CD8-positive, alpha-beta memory T cell (primary cell): ENCODE data around the gene PDZD2. TPM values are rescaled to one million over a fixed set of nuclear protein-coding genes. Genes with fewer than 3 reads are reported as not detected.
"Not testable (repeated sequence)": the region's sequence is repeated elsewhere in the genome, so short reads cannot be mapped to it uniquely, and the experiment has no call there.

ENCODE experiments used
- CTCF ChIA-PET: fragments of 350-600 bp; sonication (Branson Sonifier 250); formaldehyde crosslinking; loops from one replicate; lab custom pipeline; 2021; ENCODE audit warnings: antibody characterized with exemption; lab: Charles Lee
- POLR2A ChIA-PET: fragments of 350-600 bp; sonication (Branson Sonifier 250); formaldehyde crosslinking; loops from one replicate; lab custom pipeline; 2021; ENCODE audit warnings: antibody characterized with exemption; lab: Charles Lee
- DNase-seq, 5 donors: peaks; one replicate each; pipeline versions ENCODE4 v3.0.0 to v3.0.0-alpha.2; 2020 to 2022; ENCODE audit warnings: mixed read lengths in 1 of 5
- H3K27ac ChIP-seq: one replicate; pipeline ENCODE4 v1.7.0; 2013; ENCODE audit warnings: low read depth, mild to moderate bottlenecking, low read length, moderate library complexity
- H3K27me3 ChIP-seq: 2 replicates; pipeline ENCODE4 v1.7.0; 2013; ENCODE audit warnings: low read length, mild to moderate bottlenecking; ENCODE audit not compliant: insufficient read depth, poor library complexity, severe bottlenecking
- H3K36me3 ChIP-seq: 2 replicates; pipeline ENCODE4 v1.7.0; 2013; ENCODE audit warnings: mild to moderate bottlenecking, low read length, moderate library complexity; ENCODE audit not compliant: insufficient read depth
- H3K4me1 ChIP-seq: 2 replicates; pipeline ENCODE4 v1.7.0; 2013; ENCODE audit warnings: mild to moderate bottlenecking, low read length, moderate library complexity; ENCODE audit not compliant: insufficient read depth
- H3K4me3 ChIP-seq: 2 replicates; pipeline ENCODE4 v1.7.0; 2013; ENCODE audit warnings: mild to moderate bottlenecking, low read length
- H3K9me3 ChIP-seq: 2 replicates; pipeline ENCODE4 v1.7.0; 2013; ENCODE audit warnings: mild to moderate bottlenecking, low read length
- H3K27ac Mint-ChIP-seq, 8 donors: one replicate each; pipeline ENCODE4 v1.8.0; 2020 to 2021; ENCODE audit warnings: mixed read lengths in 8 of 8, mild to moderate bottlenecking in 6 of 8, inconsistent platforms in 3 of 8, moderate library complexity in 3 of 8
- H3K27me3 Mint-ChIP-seq, 2 donors: one replicate each; pipeline ENCODE4 v1.8.0; 2020 to 2021; ENCODE audit warnings: mixed read lengths in 2 of 2, mild to moderate bottlenecking in 1 of 2, moderate library complexity in 1 of 2
- H3K36me3 Mint-ChIP-seq, 3 donors: one replicate each; pipeline ENCODE4 v1.8.0; 2020 to 2021; ENCODE audit warnings: mixed read lengths in 3 of 3, inconsistent platforms in 1 of 3, mild to moderate bottlenecking in 1 of 3
- H3K4me1 Mint-ChIP-seq, 3 donors: one replicate each; pipeline ENCODE4 v1.8.0; 2020 to 2021; ENCODE audit warnings: mixed read lengths in 3 of 3, inconsistent platforms in 1 of 3, mild to moderate bottlenecking in 1 of 3
- H3K4me3 Mint-ChIP-seq, 7 donors: one replicate each; pipeline ENCODE4 v1.8.0; 2020 to 2021; ENCODE audit warnings: mixed read lengths in 7 of 7, mild to moderate bottlenecking in 6 of 7, moderate library complexity in 4 of 7, inconsistent platforms in 2 of 7
- H3K9me3 Mint-ChIP-seq, 5 donors: one replicate each; pipeline ENCODE4 v1.8.0; 2020 to 2022; ENCODE audit warnings: mixed read lengths in 5 of 5, mild to moderate bottlenecking in 3 of 5, moderate library complexity in 2 of 5, inconsistent platforms in 1 of 5
- polyA plus RNA-seq: library from polyadenylated mRNA; unstranded; fragments of 300-500 nt; fragmentation: Illumina TruSeq; gene quantifications from one replicate; pipeline ENCODE4 v1.2.3, GENCODE V29; 2021
- total RNA-seq, 2 experiments: library from RNA; stranded (reverse); gene quantifications; one replicate each; pipeline ENCODE4 v1.2.3, GENCODE V29; 2021

The PDZD2 gene
- total and polyA plus RNA-seq, 3 experiments from 2014 or later, result 0.15 to 0.40 (median 0.27) TPM

GRCh38 chr5:31720004-31720403 lies 81.1 kb downstream of the PDZD2 start:
- H3K4me3 Mint-ChIP-seq, result no peak overlapping the region
- Histone ChIP-seq H3K36me3 (no peaks in the 10 kb centered on the region), H3K4me3 (no peak overlapping the region), H3K4me1 (no peaks in the 10 kb centered on the region), H3K27ac (no peak overlapping the region), H3K9me3 (no peaks in the 10 kb centered on the region), H3K27me3 (no peaks in the 10 kb centered on the region)
- no peaks in the 10 kb centered on the region for H3K9me3 Mint-ChIP-seq
- CTCF ChIA-PET, result no interaction called here
- no peaks in the 10 kb centered on the region for H3K36me3 Mint-ChIP-seq
- H3K27ac Mint-ChIP-seq, result peak overlapping the region in 1 of 8 donors; percentile 44
- peaks cover 3% of the 10 kb centered on the region in 2 donors for H3K27me3 Mint-ChIP-seq
- DNase-seq, result no peak
- POLR2A ChIA-PET, result no interaction called here
- H3K4me1 Mint-ChIP-seq, result no peaks in the 10 kb centered on the region

- H3K36me3 Mint-ChIP-seq, result no peaks in the 10 kb centered on the region
- H3K4me3 ChIP-seq, result no peak overlapping the region
- no peak for DNase-seq
- no peaks in the 10 kb centered on the region for H3K9me3 Mint-ChIP-seq
- H3K27me3 Mint-ChIP-seq, result peaks cover 3 to 6% of the 10 kb centered on the region in 2 donors
- POLR2A ChIA-PET, result no interaction called here
- H3K4me1 ChIP-seq, result no peaks in the 10 kb centered on the region
- CTCF ChIA-PET, result no interaction called here
- no peaks in the 10 kb centered on the region for H3K36me3 ChIP-seq
- no peak overlapping the region for H3K27ac ChIP-seq
- H3K9me3 ChIP-seq, result no peaks in the 10 kb centered on the region
- no peak overlapping the region for H3K27ac Mint-ChIP-seq
- no peak overlapping the region for H3K4me3 Mint-ChIP-seq
- H3K27me3 ChIP-seq, result no peaks in the 10 kb centered on the region
- H3K4me1 Mint-ChIP-seq, result no peaks in the 10 kb centered on the region
These were observed 81.9 kb downstream of the PDZD2 start for GRCh38 chr5:31720811-31721345.

GRCh38 chr5:31722111-31722510 lies 83.2 kb downstream of the PDZD2 start:
- Mint-ChIP-seq H3K27me3 (peaks cover 3 to 6% of the 10 kb centered on the region in 2 donors), H3K4me1 (no peaks in the 10 kb centered on the region), H3K27ac (no peak overlapping the region), H3K9me3 (no peaks in the 10 kb centered on the region), H3K36me3 (no peaks in the 10 kb centered on the region), H3K4me3 (no peak overlapping the region)
- CTCF ChIA-PET, result no interaction called here
- DNase-seq, result no peak
- H3K27me3 ChIP-seq, result no peaks in the 10 kb centered on the region
- POLR2A ChIA-PET, result no interaction called here
- H3K27ac ChIP-seq, result no peak overlapping the region
- H3K4me3 ChIP-seq, result no peak overlapping the region
- H3K36me3 ChIP-seq, result no peaks in the 10 kb centered on the region
- no peaks in the 10 kb centered on the region for H3K4me1 ChIP-seq
- H3K9me3 ChIP-seq, result no peaks in the 10 kb centered on the region

GRCh38 chr5:31725996-31726395 lies 87.1 kb downstream of the PDZD2 start:
- Histone ChIP-seq H3K9me3 (no peaks in the 10 kb centered on the region), H3K36me3 (no peaks in the 10 kb centered on the region), H3K4me1 (no peaks in the 10 kb centered on the region), H3K27ac (no peak overlapping the region), H3K27me3 (no peaks in the 10 kb centered on the region), H3K4me3 (no peak overlapping the region)
- H3K4me1 Mint-ChIP-seq, result peaks cover 0 to 7% (median 6%) of the 10 kb centered on the region in 3 donors
- H3K9me3 Mint-ChIP-seq, result no peaks in the 10 kb centered on the region
- no peaks in the 10 kb centered on the region for H3K36me3 Mint-ChIP-seq
- CTCF ChIA-PET, result no interaction called here
- no peak overlapping the region for H3K27ac Mint-ChIP-seq
- POLR2A ChIA-PET, result no interaction called here
- peaks cover 2 to 6% of the 10 kb centered on the region in 2 donors for H3K27me3 Mint-ChIP-seq
- no peak overlapping the region for H3K4me3 Mint-ChIP-seq
- DNase-seq, result no peak

- Histone ChIP-seq H3K9me3 (no peaks in the 10 kb centered on the region), H3K4me1 (no peaks in the 10 kb centered on the region), H3K27me3 (no peaks in the 10 kb centered on the region), H3K27ac (no peak overlapping the region), H3K36me3 (no peaks in the 10 kb centered on the region), H3K4me3 (no peak overlapping the region)
- no peaks in the 10 kb centered on the region for H3K36me3 Mint-ChIP-seq
- no peaks in the 10 kb centered on the region for H3K9me3 Mint-ChIP-seq
- H3K27ac Mint-ChIP-seq, result no peak overlapping the region
- no peak overlapping the region for H3K4me3 Mint-ChIP-seq
- POLR2A ChIA-PET, result no interaction called here
- CTCF ChIA-PET, result no interaction called here
- DNase-seq, result no peak
- H3K4me1 Mint-ChIP-seq, result peaks cover 5 to 15% (median 15%) of the 10 kb centered on the region in 3 donors
- H3K27me3 Mint-ChIP-seq, result peaks cover 2 to 6% of the 10 kb centered on the region in 2 donors
These were observed 88.0 kb downstream of the PDZD2 start for GRCh38 chr5:31726952-31727351.

GRCh38 chr5:31728039-31728438 lies 89.1 kb downstream of the PDZD2 start:
- peaks cover 2 to 6% of the 10 kb centered on the region in 2 donors for H3K27me3 Mint-ChIP-seq
- H3K9me3 Mint-ChIP-seq, result no peaks in the 10 kb centered on the region
- ChIA-PET POLR2A (no interaction called here), CTCF (no interaction called here)
- H3K4me1 Mint-ChIP-seq, result peaks cover 5 to 20% (median 15%) of the 10 kb centered on the region in 3 donors
- Histone ChIP-seq H3K27me3 (no peaks in the 10 kb centered on the region), H3K27ac (no peak overlapping the region), H3K9me3 (no peaks in the 10 kb centered on the region), H3K4me1 (no peaks in the 10 kb centered on the region), H3K36me3 (no peaks in the 10 kb centered on the region), H3K4me3 (no peak overlapping the region)
- no peak overlapping the region for H3K4me3 Mint-ChIP-seq
- no peak overlapping the region for H3K27ac Mint-ChIP-seq
- no peak for DNase-seq
- no peaks in the 10 kb centered on the region for H3K36me3 Mint-ChIP-seq

GRCh38 chr5:31728806-31729205 lies 89.9 kb downstream of the PDZD2 start:
- H3K27me3 ChIP-seq, H3K4me3 Mint-ChIP-seq, H3K36me3 ChIP-seq, H3K9me3 ChIP-seq, DNase-seq, H3K36me3 Mint-ChIP-seq, H3K4me3 ChIP-seq, CTCF ChIA-PET, H3K27ac ChIP-seq, H3K4me1 ChIP-seq, H3K9me3 Mint-ChIP-seq, H3K27me3 Mint-ChIP-seq, POLR2A ChIA-PET: not testable (repeated sequence)
- peak overlapping the region in 1 of 8 donors; percentile 15 for H3K27ac Mint-ChIP-seq
- H3K4me1 Mint-ChIP-seq, result peaks cover 5 to 20% (median 15%) of the 10 kb centered on the region in 3 donors

GRCh38 chr5:31730139-31730538 lies 91.2 kb downstream of the PDZD2 start:
- Histone ChIP-seq H3K4me1 (no peaks in the 10 kb centered on the region), H3K27me3 (no peaks in the 10 kb centered on the region), H3K36me3 (no peaks in the 10 kb centered on the region), H3K27ac (no peak overlapping the region), H3K9me3 (no peaks in the 10 kb centered on the region), H3K4me3 (no peak overlapping the region)
- peaks cover 0 to 2% (median 0%) of the 10 kb centered on the region in 5 donors for H3K9me3 Mint-ChIP-seq
- peaks cover 5 to 20% (median 15%) of the 10 kb centered on the region in 3 donors for H3K4me1 Mint-ChIP-seq
- H3K36me3 Mint-ChIP-seq, result no peaks in the 10 kb centered on the region
- POLR2A ChIA-PET, result no interaction called here
- peaks cover 2 to 3% of the 10 kb centered on the region in 2 donors for H3K27me3 Mint-ChIP-seq
- H3K4me3 Mint-ChIP-seq, result no peak overlapping the region
- CTCF ChIA-PET, result no interaction called here
- no peak for DNase-seq
- peak overlapping the region in 2 of 8 donors; percentile 22 to 42 for H3K27ac Mint-ChIP-seq
